Nephron (organoid): ENCODE data around the gene E4F1.

Experiments used
- H3K27ac Mint-ChIP-seq, 3 experiments: 2 replicates each; pipeline ENCODE4 v1.8.0; 2020; ENCODE audit warnings: mixed read lengths in 3 of 3, mild to moderate bottlenecking in 2 of 3, moderate library complexity in 1 of 3
- H3K27me3 Mint-ChIP-seq: 2 replicates; pipeline ENCODE4 v1.8.0; 2021; ENCODE audit warnings: low read depth, mild to moderate bottlenecking, moderate library complexity, mixed read lengths
- H3K36me3 Mint-ChIP-seq: 2 replicates; pipeline ENCODE4 v1.8.0; 2020; ENCODE audit warnings: low read depth, mixed read lengths
- H3K4me1 Mint-ChIP-seq: 2 replicates; pipeline ENCODE4 v1.8.0; 2020; ENCODE audit warnings: mixed read lengths
- H3K4me3 Mint-ChIP-seq, 3 experiments: 2 replicates each; pipeline ENCODE4 v1.8.0; 2020; ENCODE audit warnings: mild to moderate bottlenecking in 3 of 3, mixed read lengths in 3 of 3, moderate library complexity in 2 of 3
- H3K9me3 Mint-ChIP-seq: 2 replicates; pipeline ENCODE4 v1.8.0; 2020; ENCODE audit warnings: mixed read lengths
- CTCF ChIP-seq, 3 experiments: fragments of 200-600 bp; sonication (generic); IDR thresholded peaks; one replicate each; pipeline ENCODE4 v1.5.0; 2021; ENCODE audit warnings: antibody characterized with exemption in 3 of 3; ENCODE audit not compliant: unreplicated experiment in 3 of 3

The E4F1 gene

GRCh38 chr16:2267913-2268666 lies 44.7 kb downstream of the E4F1 start, which contains the start of gene RNPS1:
Gene RNPS1 (minus strand): TSS chr16:2268126. CDS start chr16:2264643, 3,483 bp downstream.
- H3K27ac Mint-ChIP-seq: peak within 1 kb of the TSS; percentile 99 to 100 (median 100)
- H3K9me3 Mint-ChIP-seq: no peaks in the 10 kb centered on the region
- TF ChIP-seq CTCF (IDR thresholded peaks at IDR 0.05; ENCODE audit: unreplicated experiment in 3 of 3): no peak
- peak within 1 kb of the TSS; percentile 96 to 97 (median 96) for H3K4me3 Mint-ChIP-seq
- H3K4me1 Mint-ChIP-seq: peaks cover 30% of the 10 kb centered on the region
- H3K36me3 Mint-ChIP-seq: peaks cover 19% of the 10 kb centered on the region
- H3K27me3 Mint-ChIP-seq: no peaks in the 10 kb centered on the region

GRCh38 chr16:2270070-2270462 lies 46.7 kb downstream of the E4F1 start:
- Mint-ChIP-seq H3K27ac (no peak overlapping the region), H3K4me3 (peak overlapping the region; percentile 96 to 97 (median 96)), H3K4me1 (peaks cover 22% of the 10 kb centered on the region), H3K27me3 (no peaks in the 10 kb centered on the region), H3K36me3 (peaks cover 1% of the 10 kb centered on the region), H3K9me3 (no peaks in the 10 kb centered on the region)
- no peak for TF ChIP-seq CTCF (IDR thresholded peaks at IDR 0.05; ENCODE audit: unreplicated experiment in 3 of 3)

GRCh38 chr16:2270588-2271470 lies 47.4 kb downstream of the E4F1 start:
- no peaks in the 10 kb centered on the region for H3K9me3 Mint-ChIP-seq
- no peak for TF ChIP-seq CTCF (IDR thresholded peaks at IDR 0.05; ENCODE audit: unreplicated experiment in 3 of 3)
- H3K4me3 Mint-ChIP-seq: peak overlapping the region; percentile 54 to 68 (median 59)
- H3K36me3 Mint-ChIP-seq: no peaks in the 10 kb centered on the region
- peaks cover 17% of the 10 kb centered on the region for H3K4me1 Mint-ChIP-seq
- H3K27ac Mint-ChIP-seq: no peak overlapping the region
- no peaks in the 10 kb centered on the region for H3K27me3 Mint-ChIP-seq

GRCh38 chr16:2271848-2272461 lies 48.6 kb downstream of the E4F1 start:
- no peak overlapping the region for H3K27ac Mint-ChIP-seq

GRCh38 chr16:2273484-2273883 lies 50.1 kb downstream of the E4F1 start:
- peaks cover 6% of the 10 kb centered on the region for H3K4me1 Mint-ChIP-seq
- no peak for TF ChIP-seq CTCF (IDR thresholded peaks at IDR 0.05; ENCODE audit: unreplicated experiment in 3 of 3)
- no peaks in the 10 kb centered on the region for H3K27me3 Mint-ChIP-seq
- no peak overlapping the region for H3K27ac Mint-ChIP-seq
- H3K36me3 Mint-ChIP-seq: no peaks in the 10 kb centered on the region
- H3K9me3 Mint-ChIP-seq: no peaks in the 10 kb centered on the region
- peak overlapping the region in 1 of 3 experiments; percentile 19 for H3K4me3 Mint-ChIP-seq

More at GRCh38 chr16:2271848-2272461, 48.6 kb downstream of the E4F1 start:
- Mint-ChIP-seq H3K36me3 (no peaks in the 10 kb centered on the region), H3K9me3 (no peaks in the 10 kb centered on the region), H3K4me1 (peaks cover 8% of the 10 kb centered on the region), H3K4me3 (no peak overlapping the region), H3K27me3 (no peaks in the 10 kb centered on the region)
- TF ChIP-seq CTCF (IDR thresholded peaks at IDR 0.05; ENCODE audit: unreplicated experiment in 3 of 3): no peak
